Caco-2 (cell line): ENCODE measurements around the gene SLX4IP. TPM values are rescaled to one million over a fixed set of nuclear protein-coding genes. Genes with fewer than 3 reads are reported as not detected.

Experiments used
- BruUV-seq: library from RNA; stranded (reverse); fragments of 400-500 nt; replicated peaks from 2 replicates; lab custom pipeline; 2021; lab: Mats Ljungman, UMichigan
- CTCF ChIA-PET: fragments of 300-600 bp; sonication (Branson Sonifier 250); formaldehyde crosslinking; loops from one replicate; lab custom pipeline; 2022; ENCODE audit warnings: antibody characterized with exemption; lab: Charles Lee
- POLR2A ChIA-PET: fragments of 300-600 bp; sonication (Branson Sonifier 250); formaldehyde crosslinking; loops from one replicate; lab custom pipeline; 2022; ENCODE audit warnings: antibody characterized with exemption; lab: Charles Lee
- DNase-seq, 2 experiments: peaks; one replicate each; pipeline versions ENCODE4 v3.0.0 to v3.0.0-alpha.2; 2020 to 2022
- H3K27me3 ChIP-seq: replicated peaks from 2 replicates; pipeline ENCODE4 v1.6.0; 2011; ENCODE audit warnings: low read length; ENCODE audit not compliant: control insufficient read depth, insufficient read depth
- H3K36me3 ChIP-seq: 2 replicates; pipeline ENCODE4 v1.5.1; 2011; ENCODE audit warnings: low read length; ENCODE audit not compliant: control insufficient read depth, insufficient read depth
- H3K4me1 ChIP-seq: fragments of 250-450 bp; sonication (Bioruptor Pico); 2 replicates; pipeline ENCODE4 v1.5.1; 2020; ENCODE audit warnings: mild to moderate bottlenecking
- H3K4me3 ChIP-seq: 2 replicates; pipeline ENCODE4 v1.5.1; 2011; ENCODE audit warnings: low read depth, mild to moderate bottlenecking, control low read depth, low read length
- H3K9me3 ChIP-seq: fragments of 250-450 bp; sonication (Bioruptor Pico); 2 replicates; pipeline ENCODE4 v1.5.1; 2020; ENCODE audit warnings: mild to moderate bottlenecking, moderate library complexity
- H3K27ac Mint-ChIP-seq: one replicate; pipeline ENCODE4 v1.8.0; 2022; ENCODE audit warnings: mixed read lengths; ENCODE audit not compliant: unreplicated experiment
- H3K27me3 Mint-ChIP-seq: one replicate; pipeline ENCODE4 v1.8.0; 2022; ENCODE audit warnings: mixed read lengths; ENCODE audit not compliant: insufficient read depth, unreplicated experiment
- H3K36me3 Mint-ChIP-seq: one replicate; pipeline ENCODE4 v1.8.0; 2022; ENCODE audit warnings: mild to moderate bottlenecking, mixed read lengths; ENCODE audit not compliant: insufficient read depth, unreplicated experiment
- H3K4me1 Mint-ChIP-seq: one replicate; pipeline ENCODE4 v1.8.0; 2022; ENCODE audit warnings: low read depth, mixed read lengths; ENCODE audit not compliant: unreplicated experiment
- H3K4me3 Mint-ChIP-seq: one replicate; pipeline ENCODE4 v1.8.0; 2022; ENCODE audit warnings: mild to moderate bottlenecking, moderate library complexity, mixed read lengths; ENCODE audit not compliant: unreplicated experiment
- H3K9me3 Mint-ChIP-seq: one replicate; pipeline ENCODE4 v1.8.0; 2022; ENCODE audit warnings: mixed read lengths; ENCODE audit not compliant: unreplicated experiment
- CTCF ChIP-seq, 2 experiments: fragments of 200-600 bp in 1 of 2; IDR thresholded peaks; 1 replicate in 1 of 2; 2 replicates in 1 of 2; pipeline versions ENCODE4 v1.5.1 to v1.8.0; 2011 to 2022; ENCODE audit warnings: antibody characterized with exemption in 1 of 2, control low read depth in 1 of 2, inconsistent platforms in 1 of 2, low read depth in 1 of 2, low read length in 1 of 2, mild to moderate bottlenecking in 1 of 2, moderate library complexity in 1 of 2; ENCODE audit not compliant: insufficient read depth in 1 of 2, severe bottlenecking in 1 of 2, unreplicated experiment in 1 of 2
- intact Hi-C: fragments of 100-400 bp; cut with micrococcal nuclease; formaldehyde crosslinking; loops from one replicate; pipeline ENCODE4 v1.10.0; 2022; ENCODE audit not compliant: unreplicated experiment
- total RNA-seq: library from RNA; stranded (reverse); gene quantifications from 2 replicates; pipeline ENCODE4 v1.2.3, GENCODE V29; 2022

Gene SLX4IP
- total RNA-seq, 1 experiment from 2014 or later, result 8.5 TPM

- H3K9me3 Mint-ChIP-seq, result no peaks in the 10 kb centered on the region
- H3K27me3 Mint-ChIP-seq, result no peaks in the 10 kb centered on the region
- no TSS peak for BruUV-seq
- DNase-seq, result no peak
- H3K36me3 ChIP-seq, result peaks cover 3% of the 10 kb centered on the region; the same call in 1 of the 2 replicates
- H3K4me3 Mint-ChIP-seq, result no peak overlapping the region
- no peaks in the 10 kb centered on the region for H3K27me3 ChIP-seq
- intact Hi-C loops, result loop anchor here (2.0 kb wide), 1 partner anchor 83 kb away; no protein-coding TSS in a partner anchor
- H3K4me3 ChIP-seq, result no peak overlapping the region
- POLR2A ChIA-PET, result no interaction called here
- TF ChIP-seq CTCF (IDR thresholded peaks at IDR 0.05; ENCODE audit: insufficient read depth in 1 of 2, low read depth in 1 of 2, low read length in 1 of 2, severe bottlenecking in 1 of 2, unreplicated experiment in 1 of 2), result no peak
- peaks cover 44% of the 10 kb centered on the region for H3K36me3 Mint-ChIP-seq
- no peak overlapping the region for H3K27ac Mint-ChIP-seq
- no peaks in the 10 kb centered on the region for H3K9me3 ChIP-seq
- CTCF ChIA-PET, result no interaction called here
- H3K4me1 Mint-ChIP-seq, result peaks cover 11% of the 10 kb centered on the region
- 0 out of 2 replicates have a peak, but pooled peaks cover 10% of the 10 kb centered on the region for H3K4me1 ChIP-seq
Observed at GRCh38 chr20:10635476-10636208, 200.5 kb downstream of the SLX4IP start.

GRCh38 chr20:10636326-10636818, 201.3 kb downstream of the SLX4IP start:
- ChIA-PET CTCF (interaction anchor here (0.6 to 0.9 kb wide), 2 partner anchors 24 to 32 kb away, joined by 3 to 7 read pairs; no protein-coding TSS in a partner anchor), POLR2A (no interaction called here)
- H3K9me3 ChIP-seq, result no peaks in the 10 kb centered on the region
- no peak for DNase-seq
- H3K27me3 Mint-ChIP-seq, result no peaks in the 10 kb centered on the region
- H3K36me3 Mint-ChIP-seq, result peaks cover 51% of the 10 kb centered on the region
- intact Hi-C loops, result loop anchor here (2.0 kb wide), 1 partner anchor 84 kb away; no protein-coding TSS in a partner anchor
- 0 out of 2 replicates have a peak, but pooled peaks cover 10% of the 10 kb centered on the region for H3K4me1 ChIP-seq
- no TSS peak for BruUV-seq
- no peak overlapping the region for H3K4me3 ChIP-seq
- no peaks in the 10 kb centered on the region for H3K9me3 Mint-ChIP-seq
- peaks cover 11% of the 10 kb centered on the region for H3K4me1 Mint-ChIP-seq
- no peak overlapping the region for H3K27ac Mint-ChIP-seq
- H3K27me3 ChIP-seq, result no peaks in the 10 kb centered on the region
- H3K4me3 Mint-ChIP-seq, result no peak overlapping the region
- no peak for TF ChIP-seq CTCF (IDR thresholded peaks at IDR 0.05; ENCODE audit: insufficient read depth in 1 of 2, low read depth in 1 of 2, low read length in 1 of 2, severe bottlenecking in 1 of 2, unreplicated experiment in 1 of 2)
- H3K36me3 ChIP-seq, result peaks cover 3% of the 10 kb centered on the region; the same call in 1 of the 2 replicates

GRCh38 chr20:10637031-10637559, 202.0 kb downstream of the SLX4IP start:
- H3K4me3 Mint-ChIP-seq, result no peak overlapping the region
- H3K4me1 Mint-ChIP-seq, result peaks cover 11% of the 10 kb centered on the region
- H3K9me3 Mint-ChIP-seq, result no peaks in the 10 kb centered on the region
- H3K4me3 ChIP-seq, result no peak overlapping the region
- peaks cover 59% of the 10 kb centered on the region for H3K36me3 Mint-ChIP-seq
- H3K27me3 Mint-ChIP-seq, result no peaks in the 10 kb centered on the region
- BruUV-seq, result no TSS peak
- H3K36me3 ChIP-seq, result peaks cover 9% of the 10 kb centered on the region
- CTCF ChIA-PET, result interaction anchor here (0.6 to 0.9 kb wide), 2 partner anchors 23 to 32 kb away, joined by 3 to 7 read pairs; no protein-coding TSS in a partner anchor
- no peaks in the 10 kb centered on the region for H3K9me3 ChIP-seq
- no peak overlapping the region for H3K27ac Mint-ChIP-seq
- POLR2A ChIA-PET, result interaction anchor here (0.5 kb wide), 1 partner anchor 32 kb away, joined by 4 read pairs; no protein-coding TSS in a partner anchor
- no peak for TF ChIP-seq CTCF (IDR thresholded peaks at IDR 0.05; ENCODE audit: insufficient read depth in 1 of 2, low read depth in 1 of 2, low read length in 1 of 2, severe bottlenecking in 1 of 2, unreplicated experiment in 1 of 2)
- H3K27me3 ChIP-seq, result no peaks in the 10 kb centered on the region
- 0 out of 2 replicates have a peak, but pooled peaks cover 10% of the 10 kb centered on the region for H3K4me1 ChIP-seq
- DNase-seq, result no peak
- intact Hi-C loops, result loop anchor here (2.0 kb wide), 1 partner anchor 84 kb away; no protein-coding TSS in a partner anchor
